Measurements from ENCODE around the gene XRCC6.

DNA sequence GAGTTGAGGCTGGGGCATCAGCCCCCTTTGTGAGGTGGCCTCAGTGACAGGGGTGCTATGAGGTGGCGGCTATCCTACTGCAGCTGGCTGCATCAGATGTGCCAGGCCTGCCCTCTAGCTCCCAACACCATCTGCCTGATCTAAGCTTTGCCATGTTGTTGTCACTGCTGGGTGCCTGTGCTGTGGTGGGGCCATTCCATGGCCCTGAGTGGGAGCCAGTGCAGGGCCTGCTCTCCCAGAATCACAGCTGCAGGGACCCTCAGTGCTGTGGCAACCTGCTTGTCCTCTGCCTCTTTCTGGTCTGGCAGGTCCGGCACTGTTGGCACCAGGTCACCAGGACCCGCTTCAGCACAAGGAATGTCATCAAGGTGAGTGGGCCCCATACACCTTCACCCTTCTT is 69.4 kb downstream of the XRCC6 start:
- TF ChIP-seq CTCF (optimal IDR thresholded peaks at IDR 0.05 in 1 of 3, IDR thresholded peaks at IDR 0.05 in 1 of 3, conservative IDR thresholded peaks at IDR 0.05 in 1 of 3; ENCODE audit: extremely low read depth in 1 of 3, insufficient read depth in 2 of 3, low read length in 3 of 3) (no peak), EZH2 (IDR thresholded peaks at IDR 0.05; ENCODE audit: low read length) (no peak)

Data from keratinocyte (primary cell).